ENCODE results near the gene STARD10.
"Not testable (repeated sequence)": the region's sequence is repeated elsewhere in the genome, so short reads cannot be mapped to it uniquely, and the experiment has no call there.

Gene STARD10

DNA sequence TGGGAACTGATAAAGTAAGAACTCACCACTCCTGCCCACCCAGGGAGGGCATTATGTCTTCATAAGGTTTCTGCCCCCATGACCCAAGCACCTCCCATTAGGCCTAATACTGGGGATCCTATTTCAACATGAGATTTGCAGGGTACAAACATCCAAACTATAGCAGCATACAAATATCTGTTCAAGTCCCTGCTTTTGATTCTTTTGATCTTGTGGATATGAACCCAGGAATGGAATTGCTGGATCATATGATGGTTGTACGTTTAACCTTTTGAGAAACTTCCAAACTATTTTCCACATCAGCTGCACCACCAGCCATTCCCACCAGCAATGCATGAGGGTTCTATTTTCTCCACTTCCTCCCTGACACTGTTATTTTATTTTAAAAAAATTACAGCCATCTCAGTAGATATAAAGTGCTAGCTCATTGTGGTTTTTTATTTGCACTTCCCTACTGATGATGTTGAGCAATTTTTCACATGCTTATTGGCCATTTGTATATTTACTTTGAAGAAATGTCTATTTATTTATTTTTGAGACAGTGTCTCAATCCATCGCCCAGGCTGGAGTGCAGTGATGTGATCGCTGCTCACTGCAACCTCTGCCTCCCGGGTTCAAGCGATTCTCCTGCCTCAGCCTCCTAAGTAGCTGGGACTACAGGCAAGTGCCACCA, 13.3 kb upstream of the STARD10 start:
- Histone ChIP-seq H3K27me3 (no peaks in the 10 kb centered on the region), H3K4me1 (peaks cover 40 to 94% (median 92%) of the 10 kb centered on the region in 10 experiments), H3K27ac (peak overlapping the region; percentile 78 to 100 (median 98)), H3K36me3 (peaks cover 17 to 68% (median 38%) of the 10 kb centered on the region in 11 experiments), H3K4me2 (peak overlapping the region; percentile 9 to 100 (median 96)), H3K4me3 (peak overlapping the region in 6 of 10 experiments; percentile 24 to 47 (median 28); a peak in 8 of 20 replicates), H4K20me1 (no peaks in the 10 kb centered on the region; a peak in 1 of 22 replicates), H3K9ac (peak overlapping the region; percentile 59 to 100 (median 96)), H3K9me3 (replicated peaks in 1 of 11) (peaks cover 0 to 17% (median 0%) of the 10 kb centered on the region in 11 experiments; a peak in 3 of 22 replicates)
- TF ChIP-seq Cebpa-rat (IDR thresholded peaks at IDR 0.05) = peak in 6 of 11 experiments; percentile 63 to 85 (median 81); a peak in 13 of 22 replicates

DNA sequence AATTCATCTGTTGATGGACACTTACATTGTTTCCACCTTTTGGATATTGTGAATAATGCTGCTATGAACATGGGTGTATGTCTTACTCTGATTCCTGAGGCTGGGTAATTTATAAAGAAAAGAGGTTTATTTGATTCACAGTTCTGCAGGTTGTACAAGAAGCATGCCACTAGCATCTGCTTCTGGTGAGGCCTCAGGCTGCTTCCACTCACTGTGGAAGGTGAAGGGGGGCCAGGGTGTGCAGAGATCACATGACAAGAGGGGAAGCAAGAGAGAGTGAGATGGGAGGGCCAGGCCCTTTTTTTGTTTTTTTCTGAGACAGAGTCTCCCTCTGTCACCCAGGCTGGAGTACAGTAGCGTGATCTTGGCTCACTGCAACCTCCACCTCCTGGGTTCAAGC, 12.5 kb upstream of the STARD10 start:
- Histone ChIP-seq H3K4me3 (peak overlapping the region in 2 of 10 experiments; percentile 10 to 27; a peak in 3 of 20 replicates), H3K4me1 (peaks cover 32 to 90% (median 84%) of the 10 kb centered on the region in 10 experiments), H3K9me3 (replicated peaks in 1 of 11) (peaks cover 0 to 17% (median 0%) of the 10 kb centered on the region in 11 experiments; a peak in 3 of 22 replicates), H3K36me3 (peaks cover 17 to 65% (median 31%) of the 10 kb centered on the region in 11 experiments), H3K27ac (peak overlapping the region; percentile 78 to 100 (median 98)), H3K9ac (peak overlapping the region in 10 of 11 experiments; percentile 62 to 100 (median 88); a peak in 17 of 22 replicates), H3K4me2 (peak overlapping the region in 9 of 11 experiments; percentile 68 to 100 (median 98); a peak in 18 of 22 replicates)
- H3K27me3 ChIP-seq, H4K20me1 ChIP-seq: not testable (repeated sequence)

DNA sequence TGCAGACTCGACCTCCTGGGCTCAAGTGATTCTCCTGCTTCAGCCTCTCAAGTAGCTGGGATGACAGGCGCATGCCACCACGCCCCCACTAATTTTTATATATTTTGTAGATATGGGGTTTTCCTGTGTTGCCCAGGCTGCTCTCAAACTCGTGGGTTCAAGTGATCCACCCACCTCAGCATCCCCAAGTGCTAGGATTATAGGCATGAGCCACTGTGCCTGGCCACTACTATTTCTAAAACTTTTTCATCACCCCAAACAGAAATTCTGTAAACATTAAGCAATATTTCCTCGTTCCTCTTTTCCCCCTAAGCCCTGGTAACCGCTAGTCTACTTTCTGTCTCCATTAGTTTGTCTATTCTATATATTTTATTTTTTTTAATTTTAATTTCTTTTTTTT, 11.4 kb upstream of the STARD10 start:
- Histone ChIP-seq H3K27me3 (no peaks in the 10 kb centered on the region), H3K4me2 (peak overlapping the region in 9 of 11 experiments; percentile 32 to 100 (median 96); a peak in 17 of 22 replicates), H3K4me1 (peaks cover 24 to 82% (median 73%) of the 10 kb centered on the region in 10 experiments), H3K9ac (peak overlapping the region in 9 of 11 experiments; percentile 36 to 100 (median 72); a peak in 17 of 22 replicates), H3K9me3 (replicated peaks in 1 of 11) (peaks cover 0 to 17% (median 0%) of the 10 kb centered on the region in 11 experiments; a peak in 3 of 22 replicates), H3K27ac (peak overlapping the region; percentile 78 to 100 (median 98); a peak in 20 of 22 replicates), H3K4me3 (no peak overlapping the region), H4K20me1 (no peaks in the 10 kb centered on the region), H3K36me3 (peaks cover 14 to 59% (median 22%) of the 10 kb centered on the region in 11 experiments)
- peak in 8 of 11 experiments; percentile 33 to 90 (median 82); a peak in 16 of 22 replicates for TF ChIP-seq Cebpa-rat (IDR thresholded peaks at IDR 0.05)

DNA sequence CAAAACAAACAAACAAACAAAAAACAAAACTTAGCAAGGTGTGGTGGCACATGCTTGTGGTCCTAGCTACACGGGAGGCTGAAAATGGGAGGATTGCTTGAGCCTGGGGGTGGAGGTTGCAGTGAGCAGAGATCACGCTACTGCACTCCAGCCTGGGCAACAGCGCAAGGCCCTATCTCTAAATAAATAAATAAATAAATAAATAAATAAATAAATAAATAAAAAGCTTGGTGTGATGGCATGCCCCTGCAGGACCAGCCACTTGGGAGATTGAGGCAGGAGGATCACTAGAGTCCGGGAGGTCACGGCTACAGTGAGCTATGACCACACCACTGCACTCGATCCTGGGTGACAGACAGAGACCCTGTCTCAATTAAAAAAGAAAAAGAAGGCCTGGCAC, 9.0 kb upstream of the STARD10 start:
- H4K20me1 ChIP-seq = no peaks in the 10 kb centered on the region

DNA sequence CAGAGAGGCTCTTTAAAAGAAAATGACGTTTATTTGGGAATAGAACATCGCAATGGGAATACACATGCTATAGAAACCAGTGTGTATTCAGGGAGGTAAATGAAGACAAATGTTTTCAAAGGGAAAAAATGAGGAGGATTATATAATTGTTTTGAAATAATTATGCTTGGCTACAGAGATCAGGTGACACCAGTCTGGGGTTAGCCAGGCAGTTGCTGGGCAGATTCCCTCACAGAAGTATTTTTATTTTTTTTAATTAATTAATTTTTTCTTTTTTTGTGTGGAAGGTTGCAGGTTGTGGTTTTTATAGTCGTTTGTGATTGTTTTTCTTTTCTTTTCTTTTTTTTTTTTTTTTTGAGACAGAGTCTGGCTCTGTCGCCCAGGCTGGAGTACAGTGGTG, 5.6 kb upstream of the STARD10 start:
- peak overlapping the region in 5 of 11 experiments; percentile 57 to 70 (median 63); a peak in 10 of 22 replicates for H3K4me2 ChIP-seq
- no peaks in the 10 kb centered on the region for H3K27me3 ChIP-seq
- no peak overlapping the region for H3K4me3 ChIP-seq
- peaks cover 12 to 69% (median 48%) of the 10 kb centered on the region in 10 experiments for H3K4me1 ChIP-seq
- H3K9ac ChIP-seq = no peak overlapping the region
- H3K36me3 ChIP-seq = peaks cover 0 to 27% (median 0%) of the 10 kb centered on the region in 11 experiments; a peak in 5 of 22 replicates
- peak overlapping the region in 2 of 11 experiments; percentile 52 to 56; a peak in 2 of 22 replicates for H3K27ac ChIP-seq
- TF ChIP-seq Cebpa-rat (IDR thresholded peaks at IDR 0.05) = no peak
- H3K9me3 ChIP-seq (replicated peaks in 1 of 11) = peaks cover 0 to 1% (median 0%) of the 10 kb centered on the region in 11 experiments; a peak in 1 of 22 replicates
- no peaks in the 10 kb centered on the region for H4K20me1 ChIP-seq

More for the DNA sequence above, 9.0 kb upstream of the STARD10 start:
- Histone ChIP-seq H3K9me3 (replicated peaks in 1 of 11) (peaks cover 0 to 17% (median 0%) of the 10 kb centered on the region in 11 experiments; a peak in 3 of 22 replicates), H3K27me3 (no peaks in the 10 kb centered on the region), H3K9ac (no peak overlapping the region; a peak in 1 of 22 replicates), H3K4me2 (no peak overlapping the region), H3K4me3 (no peak overlapping the region), H3K4me1 (peaks cover 16 to 80% (median 69%) of the 10 kb centered on the region in 10 experiments), H3K27ac (peak overlapping the region in 4 of 11 experiments; percentile 7 to 100 (median 98); a peak in 5 of 22 replicates), H3K36me3 (peaks cover 0 to 41% (median 4%) of the 10 kb centered on the region in 11 experiments; a peak in 6 of 22 replicates)
- TF ChIP-seq Cebpa-rat (IDR thresholded peaks at IDR 0.05) = no peak

DNA sequence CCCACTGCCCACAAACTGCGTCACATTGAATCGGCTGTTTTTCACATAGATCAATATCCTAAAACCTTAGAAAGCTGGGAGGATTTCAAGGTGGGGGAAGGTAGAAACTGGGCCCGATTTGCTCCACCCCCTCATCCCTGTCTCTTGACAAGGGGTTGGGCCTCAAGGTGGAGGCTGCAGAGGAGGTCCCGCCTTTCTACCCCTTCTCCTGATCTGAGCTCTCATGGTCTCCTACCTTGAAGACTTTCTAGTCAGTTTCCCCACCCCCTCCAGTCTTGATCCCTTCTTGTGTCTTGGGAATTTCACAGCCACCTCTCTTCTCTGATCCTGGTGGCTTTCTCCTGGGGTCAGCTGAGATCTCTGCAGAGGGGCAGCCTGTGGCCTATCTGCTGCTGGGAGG, 4.5 kb upstream of the STARD10 start:
- Histone ChIP-seq H3K27ac (peak overlapping the region in 9 of 11 experiments; percentile 7 to 62 (median 48); a peak in 16 of 22 replicates), H3K36me3 (peaks cover 0 to 19% (median 0%) of the 10 kb centered on the region in 11 experiments; a peak in 5 of 22 replicates), H3K9me3 (replicated peaks in 1 of 11) (no peaks in the 10 kb centered on the region), H3K27me3 (no peaks in the 10 kb centered on the region), H3K9ac (peak overlapping the region in 7 of 11 experiments; percentile 3 to 48 (median 13); a peak in 8 of 22 replicates), H3K4me3 (no peak overlapping the region), H3K4me1 (peaks cover 13 to 64% (median 43%) of the 10 kb centered on the region in 10 experiments), H3K4me2 (peak overlapping the region in 9 of 11 experiments; percentile 1 to 70 (median 57); a peak in 17 of 22 replicates), H4K20me1 (no peaks in the 10 kb centered on the region)
- TF ChIP-seq Cebpa-rat (IDR thresholded peaks at IDR 0.05) = no peak

DNA sequence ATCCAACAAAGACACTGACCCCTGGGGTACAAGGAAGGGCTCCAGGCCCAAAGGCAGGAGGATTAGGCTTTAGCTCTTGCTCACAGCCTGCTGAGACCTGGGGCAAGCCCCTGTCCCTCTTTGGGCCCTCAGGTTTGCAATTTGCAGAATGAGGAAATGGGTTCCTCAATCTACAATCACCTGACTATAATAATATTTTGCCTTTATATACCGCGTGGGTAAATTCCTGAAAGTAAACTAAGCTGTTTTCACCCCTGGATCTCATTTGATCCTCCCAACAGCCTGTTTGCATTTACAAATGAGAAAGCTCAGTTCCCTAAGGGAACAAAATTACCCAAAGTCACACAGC, 797 bp downstream of the STARD10 start:
- H3K27me3 ChIP-seq = no peaks in the 10 kb centered on the region
- H4K20me1 ChIP-seq = no peaks in the 10 kb centered on the region
- peak overlapping the region; percentile 56 to 92 (median 87) for H3K27ac ChIP-seq
- peak overlapping the region in 9 of 10 experiments; percentile 5 to 74 (median 64); a peak in 12 of 20 replicates for H3K4me3 ChIP-seq
- no peaks in the 10 kb centered on the region for H3K36me3 ChIP-seq
- TF ChIP-seq Cebpa-rat (IDR thresholded peaks at IDR 0.05) = no peak
- peak overlapping the region; percentile 65 to 90 (median 82); a peak in 21 of 22 replicates for H3K9ac ChIP-seq
- no peaks in the 10 kb centered on the region for H3K9me3 ChIP-seq (replicated peaks in 1 of 11)
- H3K4me2 ChIP-seq = peak overlapping the region; percentile 64 to 89 (median 73)
- peaks cover 34 to 76% (median 57%) of the 10 kb centered on the region in 10 experiments for H3K4me1 ChIP-seq

DNA sequence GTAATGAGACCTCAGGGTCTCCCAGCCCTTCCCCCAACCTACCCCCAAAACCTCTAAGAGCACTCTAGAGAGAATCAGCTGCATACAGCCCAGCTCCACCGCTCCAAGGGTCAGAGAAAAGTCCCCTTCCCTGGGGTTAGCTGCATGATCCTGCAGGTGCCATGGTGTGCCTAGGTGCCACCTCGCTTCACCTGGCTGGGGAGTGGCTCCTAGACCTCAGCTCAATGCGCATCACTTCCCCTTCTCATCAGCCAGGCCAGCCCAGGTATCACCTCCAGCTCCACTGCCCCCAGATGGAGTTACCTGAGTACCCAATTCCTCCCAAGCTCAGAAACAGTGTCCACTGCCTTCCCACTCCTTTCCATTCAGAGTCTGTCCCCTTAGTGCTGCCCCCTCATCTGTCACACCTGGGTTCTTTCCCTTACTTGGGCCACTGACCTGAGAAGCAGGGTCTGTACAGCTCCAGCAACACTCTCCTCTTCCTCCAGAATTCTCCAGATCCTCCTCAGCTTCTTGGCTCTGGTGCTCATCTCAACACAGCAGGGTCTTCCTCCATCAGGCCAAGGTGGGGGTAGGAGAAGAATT, 1.3 kb downstream of the STARD10 start:
- no peaks in the 10 kb centered on the region for H3K27me3 ChIP-seq
- no peaks in the 10 kb centered on the region for H4K20me1 ChIP-seq
- H3K4me3 ChIP-seq = peak overlapping the region in 4 of 10 experiments; percentile 5 to 70 (median 61); a peak in 5 of 20 replicates
- no peaks in the 10 kb centered on the region for H3K9me3 ChIP-seq (replicated peaks in 1 of 11)
- peak overlapping the region; percentile 65 to 90 (median 82); a peak in 21 of 22 replicates for H3K9ac ChIP-seq
- no peaks in the 10 kb centered on the region for H3K36me3 ChIP-seq
- H3K4me1 ChIP-seq = peaks cover 39 to 76% (median 60%) of the 10 kb centered on the region in 10 experiments
- H3K4me2 ChIP-seq = peak overlapping the region; percentile 64 to 89 (median 73)
- no peak for TF ChIP-seq Cebpa-rat (IDR thresholded peaks at IDR 0.05)
- peak overlapping the region; percentile 56 to 92 (median 87) for H3K27ac ChIP-seq

DNA sequence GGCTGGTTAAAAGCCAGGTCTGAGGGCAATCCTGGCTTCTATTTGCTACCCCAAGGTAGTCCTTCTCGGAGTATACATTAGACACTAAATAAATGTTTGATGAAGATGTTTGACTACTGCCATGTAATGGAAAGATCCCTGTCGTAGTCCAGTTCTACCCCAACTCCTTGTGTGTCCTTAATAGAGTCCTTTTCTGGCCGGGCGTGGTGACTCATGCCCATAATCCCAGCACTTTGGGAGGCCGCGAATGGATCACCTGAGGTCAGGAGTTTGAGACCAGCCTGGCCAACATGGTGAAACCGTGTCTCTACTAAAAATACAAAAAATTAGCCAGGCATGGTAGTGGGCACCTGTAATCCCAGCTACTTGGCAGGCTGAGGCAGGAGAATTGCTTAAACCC, 2.6 kb downstream of the STARD10 start:
- H3K27ac ChIP-seq; H3K4me3 ChIP-seq; H3K36me3 ChIP-seq; H3K9me3 ChIP-seq (replicated peaks in 1 of 11); H3K27me3 ChIP-seq; H4K20me1 ChIP-seq; H3K9ac ChIP-seq: not testable (repeated sequence)
- Histone ChIP-seq H3K4me1 (peaks cover 52 to 89% (median 73%) of the 10 kb centered on the region in 10 experiments), H3K4me2 (peak overlapping the region in 3 of 11 experiments; percentile 80 to 88 (median 88); a peak in 2 of 22 replicates)
